PC-3 (cell line): ENCODE data around the gene MRPS7.

Experiments
- EZH2 ChIP-seq: fragments of 300-600 bp; sonication (generic); IDR thresholded peaks from one replicate; pipeline ENCODE4 v1.6.1; 2017; ENCODE audit warnings: antibody characterized with exemption, mild to moderate bottlenecking, low read length; ENCODE audit not compliant: unreplicated experiment
- EZH2phosphoT487 ChIP-seq: fragments of 300-600 bp; sonication (generic); IDR thresholded peaks from 2 replicates; pipeline ENCODE4 v1.6.1; 2018; ENCODE audit warnings: mild to moderate bottlenecking, antibody characterized with exemption, low read length, borderline replicate concordance
- TF ChIP-seq, protein P1 (sequence below): fragments of 300-600 bp; sonication (generic); conservative IDR thresholded peaks from 2 replicates; pipeline ENCODE4 v1.5.1; 2017; ENCODE audit warnings: antibody characterized with exemption, low read depth, mild to moderate bottlenecking, low read length

DNA sequence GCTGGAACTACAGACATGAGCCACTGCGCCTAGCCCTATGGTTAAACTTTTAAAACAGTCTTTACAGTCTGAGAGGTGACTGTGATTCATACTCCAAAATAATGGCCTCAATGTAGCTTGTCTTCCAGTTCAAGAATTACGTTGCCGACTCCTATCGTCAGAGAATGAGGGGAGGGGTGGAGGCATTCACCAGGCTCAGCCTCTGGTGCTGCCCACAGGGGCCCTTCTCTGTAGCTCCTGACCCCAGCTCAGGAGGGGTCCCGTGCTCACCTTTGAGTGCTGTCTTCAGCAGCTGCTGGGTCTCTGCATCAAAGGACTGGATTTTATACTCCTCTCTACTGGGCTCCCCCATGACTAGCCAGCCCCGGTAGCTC, 8.2 kb downstream of the MRPS7 start:
- TF ChIP-seq, protein P1, sequence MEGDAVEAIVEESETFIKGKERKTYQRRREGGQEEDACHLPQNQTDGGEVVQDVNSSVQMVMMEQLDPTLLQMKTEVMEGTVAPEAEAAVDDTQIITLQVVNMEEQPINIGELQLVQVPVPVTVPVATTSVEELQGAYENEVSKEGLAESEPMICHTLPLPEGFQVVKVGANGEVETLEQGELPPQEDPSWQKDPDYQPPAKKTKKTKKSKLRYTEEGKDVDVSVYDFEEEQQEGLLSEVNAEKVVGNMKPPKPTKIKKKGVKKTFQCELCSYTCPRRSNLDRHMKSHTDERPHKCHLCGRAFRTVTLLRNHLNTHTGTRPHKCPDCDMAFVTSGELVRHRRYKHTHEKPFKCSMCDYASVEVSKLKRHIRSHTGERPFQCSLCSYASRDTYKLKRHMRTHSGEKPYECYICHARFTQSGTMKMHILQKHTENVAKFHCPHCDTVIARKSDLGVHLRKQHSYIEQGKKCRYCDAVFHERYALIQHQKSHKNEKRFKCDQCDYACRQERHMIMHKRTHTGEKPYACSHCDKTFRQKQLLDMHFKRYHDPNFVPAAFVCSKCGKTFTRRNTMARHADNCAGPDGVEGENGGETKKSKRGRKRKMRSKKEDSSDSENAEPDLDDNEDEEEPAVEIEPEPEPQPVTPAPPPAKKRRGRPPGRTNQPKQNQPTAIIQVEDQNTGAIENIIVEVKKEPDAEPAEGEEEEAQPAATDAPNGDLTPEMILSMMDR, result no peak
- TF ChIP-seq EZH2phosphoT487, result no peak
- TF ChIP-seq EZH2, result no peak
